ENCODE measurements around the gene TSPAN3.

Gene TSPAN3

DNA sequence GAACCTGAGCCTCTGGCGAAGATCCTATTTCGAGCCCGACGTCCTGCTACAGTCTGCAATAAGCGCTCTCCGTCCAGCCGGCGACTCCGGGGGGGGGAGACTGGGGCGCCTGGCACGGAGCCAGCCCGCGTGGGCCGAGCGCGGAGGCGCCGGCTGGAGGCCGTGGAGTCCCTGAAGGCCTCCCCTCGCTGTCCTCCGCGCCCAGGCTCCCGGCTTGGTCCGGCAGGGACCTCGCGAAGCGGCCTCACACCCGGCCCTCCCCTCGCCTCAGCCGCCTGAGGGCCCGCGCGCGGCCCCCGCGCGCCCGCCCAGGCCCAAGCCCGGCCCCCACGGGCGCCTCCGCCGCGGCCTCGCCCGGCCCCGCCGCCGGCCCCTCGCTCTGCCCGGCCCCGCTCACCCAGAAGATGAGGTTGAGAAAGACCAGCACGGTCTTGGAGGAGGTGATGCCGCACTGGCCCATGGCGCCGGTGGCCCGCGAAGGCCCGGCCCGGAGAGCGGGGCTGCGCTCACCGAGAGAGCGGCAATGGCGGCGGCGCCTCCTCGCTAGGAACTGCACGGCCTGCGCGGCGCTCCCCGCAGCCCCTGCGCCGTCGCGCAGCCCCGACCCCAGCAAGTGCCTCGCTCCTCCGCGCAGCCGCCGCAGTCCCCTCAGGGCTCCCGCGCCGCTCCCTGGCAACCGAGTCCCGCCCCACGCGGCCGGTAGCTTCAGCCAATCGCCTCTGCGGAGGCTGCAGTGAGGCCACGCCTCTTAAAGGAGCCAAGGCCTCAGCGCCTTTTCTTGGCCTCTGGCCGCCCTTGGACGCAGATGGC is at the start of gene TSPAN3:
Gene TSPAN3, minus strand, starts transcription at position 615 of the 810 bp plus-strand sequence. Its CDS starts 155 bp downstream, at position 460.
- Mint-ChIP-seq H3K27me3 (no peaks in the 10 kb centered on the region), H3K9me3 (no peaks in the 10 kb centered on the region), H3K27ac (peak within 1 kb of the TSS; percentile 85), H3K4me1 (ENCODE audit: low read depth) (peaks cover 46% of the 10 kb centered on the region), H3K36me3 (ENCODE audit: low read depth) (peaks cover 14% of the 10 kb centered on the region), H3K4me3 (peak within 1 kb of the TSS; percentile 85)

DNA sequence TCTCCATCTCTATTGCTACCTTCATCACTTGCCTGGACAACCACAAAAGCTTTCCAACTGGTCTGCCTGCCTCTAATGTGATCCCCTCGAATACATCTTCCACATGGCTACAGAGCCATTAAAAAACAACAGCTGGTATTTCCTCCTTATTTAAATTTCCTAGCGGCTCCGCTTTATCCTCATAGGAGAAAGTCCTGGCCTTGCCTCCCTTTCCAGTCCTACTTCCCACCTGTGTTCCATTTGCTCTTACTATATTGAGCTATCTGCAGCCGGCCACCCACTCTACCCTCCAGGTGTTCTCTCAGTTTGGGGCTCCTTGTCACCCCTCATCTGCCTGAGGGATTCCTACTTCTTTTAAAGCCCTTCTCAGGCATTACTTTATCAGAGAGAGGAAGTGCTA is 49.7 kb upstream of the TSPAN3 start:
- Mint-ChIP-seq H3K4me1 (ENCODE audit: low read depth) (peaks cover 32% of the 10 kb centered on the region), H3K27ac (no peak overlapping the region), H3K4me3 (no peak overlapping the region), H3K36me3 (ENCODE audit: low read depth) (no peaks in the 10 kb centered on the region), H3K27me3 (no peaks in the 10 kb centered on the region), H3K9me3 (no peaks in the 10 kb centered on the region)

DNA sequence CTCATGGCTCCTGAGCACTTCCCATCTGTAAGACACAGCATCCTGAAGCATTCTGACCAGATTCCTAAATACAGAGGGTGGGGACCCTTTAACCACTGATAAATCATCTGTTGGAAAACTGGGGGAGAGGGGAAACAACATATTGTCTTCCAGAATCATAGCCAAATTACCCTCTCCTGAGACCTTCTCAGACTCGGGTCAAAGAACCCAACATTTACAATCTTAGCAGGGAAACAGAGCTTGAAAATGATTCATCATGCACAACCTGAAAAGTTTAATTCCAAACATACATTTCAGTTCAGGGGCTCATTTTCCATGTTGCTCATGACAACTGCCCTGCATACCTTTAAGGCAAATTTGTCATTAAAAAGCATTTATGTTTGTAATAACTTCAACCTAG is 48.5 kb upstream of the TSPAN3 start:
- no peaks in the 10 kb centered on the region for H3K27me3 Mint-ChIP-seq
- H3K4me1 Mint-ChIP-seq (ENCODE audit: low read depth) = peaks cover 30% of the 10 kb centered on the region
- H3K9me3 Mint-ChIP-seq = no peaks in the 10 kb centered on the region
- H3K4me3 Mint-ChIP-seq = no peak overlapping the region
- peaks cover 5% of the 10 kb centered on the region for H3K36me3 Mint-ChIP-seq (ENCODE audit: low read depth)
- no peak overlapping the region for H3K27ac Mint-ChIP-seq

DNA sequence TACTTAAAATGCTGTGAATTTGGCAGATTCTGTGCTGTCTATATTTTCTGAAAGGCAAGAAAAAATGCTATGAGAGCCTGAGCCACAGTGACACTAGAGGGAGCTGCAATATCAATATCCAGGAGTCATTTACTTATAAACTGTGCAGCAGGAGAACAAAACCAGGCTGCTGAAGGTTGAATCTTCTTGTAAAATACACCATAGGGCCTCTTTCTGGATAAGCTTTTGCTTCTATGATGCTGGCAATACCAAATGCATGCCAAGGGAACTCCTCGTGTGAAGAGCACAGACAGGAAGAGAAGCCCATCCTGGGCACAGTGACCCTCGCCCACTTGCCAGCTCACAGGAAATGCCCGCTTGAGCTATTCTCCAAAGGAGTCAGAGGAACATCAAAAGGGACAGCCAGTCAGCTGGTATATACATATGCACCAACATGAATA is 48.0 kb upstream of the TSPAN3 start:
- Mint-ChIP-seq H3K36me3 (ENCODE audit: low read depth) (peaks cover 11% of the 10 kb centered on the region), H3K4me1 (ENCODE audit: low read depth) (peaks cover 25% of the 10 kb centered on the region), H3K27me3 (no peaks in the 10 kb centered on the region), H3K27ac (no peak overlapping the region), H3K9me3 (no peaks in the 10 kb centered on the region), H3K4me3 (no peak overlapping the region)

DNA sequence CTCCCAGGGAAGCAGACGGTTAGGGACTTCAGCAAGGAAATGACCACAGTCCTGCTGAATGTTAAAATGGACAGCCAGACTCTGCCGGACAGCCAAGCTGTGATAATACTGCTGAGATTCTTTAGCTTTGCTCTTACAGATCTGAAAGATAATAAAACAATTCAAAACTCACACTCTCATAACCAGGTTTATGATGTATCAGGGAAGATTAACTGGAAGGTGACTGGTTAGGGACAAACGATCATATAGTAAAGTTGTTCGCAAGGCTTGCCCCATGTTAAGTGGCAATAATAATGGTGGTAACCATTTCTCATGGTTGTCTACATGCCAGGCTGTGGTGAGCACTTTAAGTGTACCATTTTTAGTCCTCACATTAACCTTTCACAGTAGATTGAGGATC is 44.3 kb upstream of the TSPAN3 start:
- no peak overlapping the region for H3K27ac Mint-ChIP-seq
- H3K4me1 Mint-ChIP-seq (ENCODE audit: low read depth) = peaks cover 10% of the 10 kb centered on the region
- no peaks in the 10 kb centered on the region for H3K27me3 Mint-ChIP-seq
- H3K4me3 Mint-ChIP-seq = no peak overlapping the region
- H3K36me3 Mint-ChIP-seq (ENCODE audit: low read depth) = peaks cover 23% of the 10 kb centered on the region
- no peaks in the 10 kb centered on the region for H3K9me3 Mint-ChIP-seq

DNA sequence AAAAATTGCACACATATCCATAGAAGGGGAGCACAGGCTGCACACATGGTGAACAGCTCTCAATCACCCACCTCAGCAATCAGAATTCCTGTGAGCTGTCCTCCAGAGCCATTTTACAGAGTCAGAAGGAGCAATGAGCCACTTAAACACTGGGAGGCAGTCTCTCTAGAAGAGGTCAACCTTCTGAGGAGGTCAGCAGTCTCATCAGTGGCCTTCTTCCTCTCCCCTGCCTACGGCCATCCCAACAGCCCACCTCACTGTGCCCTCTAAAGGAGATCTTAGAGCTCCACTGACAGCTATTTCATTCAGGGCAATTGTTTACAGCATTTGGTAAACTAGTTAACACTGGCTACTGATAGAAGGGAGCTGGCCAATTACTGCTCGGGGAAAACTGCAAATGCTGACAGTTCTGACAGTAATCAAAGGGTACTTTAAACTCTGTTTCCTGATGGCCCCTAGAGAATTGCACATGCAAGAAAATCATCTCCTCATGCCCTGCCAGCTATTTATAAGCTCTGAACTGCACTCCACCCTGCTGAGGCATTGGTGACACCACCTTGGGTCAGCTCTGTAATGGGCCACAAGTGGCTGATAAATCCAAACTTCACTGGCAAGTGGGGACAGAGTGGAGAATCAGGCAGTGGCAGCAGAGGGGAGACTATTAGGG is 42.1 kb upstream of the TSPAN3 start:
- Mint-ChIP-seq H3K27ac (no peak overlapping the region), H3K9me3 (no peaks in the 10 kb centered on the region), H3K36me3 (ENCODE audit: low read depth) (peaks cover 23% of the 10 kb centered on the region), H3K4me1 (ENCODE audit: low read depth) (no peaks in the 10 kb centered on the region), H3K4me3 (no peak overlapping the region), H3K27me3 (no peaks in the 10 kb centered on the region)

DNA sequence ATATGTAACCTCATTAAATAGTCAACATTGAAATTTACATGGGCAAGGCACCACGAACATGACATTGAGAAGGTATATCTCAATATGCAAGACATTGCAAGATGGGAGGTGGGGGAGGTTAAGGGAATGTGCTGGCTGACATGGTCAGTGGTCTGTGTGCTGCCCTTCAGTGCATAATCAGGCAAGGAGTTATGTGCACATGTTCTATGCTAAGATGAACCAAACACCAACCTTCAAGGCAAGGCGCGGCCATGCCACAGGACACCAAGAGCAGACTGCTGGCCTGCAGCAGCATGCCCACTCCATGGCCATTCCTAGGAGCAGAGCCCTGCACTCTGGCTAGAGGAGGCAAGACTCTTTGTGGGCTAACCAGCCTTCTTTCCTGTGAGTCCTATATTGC is 40.9 kb upstream of the TSPAN3 start:
- H3K27ac Mint-ChIP-seq = no peak overlapping the region
- no peak overlapping the region for H3K4me3 Mint-ChIP-seq
- no peaks in the 10 kb centered on the region for H3K27me3 Mint-ChIP-seq
- peaks cover 23% of the 10 kb centered on the region for H3K36me3 Mint-ChIP-seq (ENCODE audit: low read depth)
- H3K9me3 Mint-ChIP-seq = no peaks in the 10 kb centered on the region
- no peaks in the 10 kb centered on the region for H3K4me1 Mint-ChIP-seq (ENCODE audit: low read depth)

DNA sequence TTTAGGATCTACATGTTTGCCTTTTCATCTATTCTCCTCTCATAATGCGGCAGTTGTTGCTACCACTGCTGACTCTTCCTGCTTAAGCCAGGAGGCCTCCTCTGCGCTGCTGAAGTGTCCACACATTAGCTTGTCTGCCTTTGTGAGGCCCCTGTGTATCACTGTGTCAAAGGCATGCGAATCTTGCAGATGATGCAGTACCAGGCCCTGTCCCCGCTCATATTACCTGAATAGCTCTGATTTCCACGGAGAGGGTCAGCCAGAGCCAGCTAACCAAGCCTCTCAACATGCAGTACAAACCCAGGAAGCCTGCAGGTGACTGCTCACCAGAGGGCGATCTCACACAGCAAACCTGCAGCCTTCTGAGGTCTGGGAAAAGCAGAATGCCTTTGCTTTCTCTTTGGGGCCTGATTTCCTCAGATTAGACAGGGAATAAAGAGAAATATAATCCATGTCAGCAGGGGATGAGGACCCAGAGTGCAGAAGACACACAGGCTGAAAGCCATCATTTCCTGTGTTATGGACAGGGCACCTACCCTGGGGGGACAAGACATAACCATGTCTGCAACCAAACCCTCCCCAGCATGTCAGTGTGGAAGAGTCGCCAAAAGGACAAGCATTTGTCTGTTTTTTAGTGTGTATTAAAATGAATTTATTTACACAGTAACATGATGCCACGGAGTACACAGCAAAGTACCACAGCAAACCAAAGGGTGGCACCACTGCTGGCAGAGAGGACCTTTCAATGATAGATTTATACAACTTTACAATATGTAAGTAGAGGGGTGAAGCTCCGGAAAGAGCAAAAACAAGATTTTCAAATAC is 36.8 kb upstream of the TSPAN3 start:
- Mint-ChIP-seq H3K4me1 (ENCODE audit: low read depth) (no peaks in the 10 kb centered on the region), H3K36me3 (ENCODE audit: low read depth) (peaks cover 6% of the 10 kb centered on the region), H3K27me3 (no peaks in the 10 kb centered on the region), H3K9me3 (no peaks in the 10 kb centered on the region), H3K27ac (no peak overlapping the region), H3K4me3 (no peak overlapping the region)

DNA sequence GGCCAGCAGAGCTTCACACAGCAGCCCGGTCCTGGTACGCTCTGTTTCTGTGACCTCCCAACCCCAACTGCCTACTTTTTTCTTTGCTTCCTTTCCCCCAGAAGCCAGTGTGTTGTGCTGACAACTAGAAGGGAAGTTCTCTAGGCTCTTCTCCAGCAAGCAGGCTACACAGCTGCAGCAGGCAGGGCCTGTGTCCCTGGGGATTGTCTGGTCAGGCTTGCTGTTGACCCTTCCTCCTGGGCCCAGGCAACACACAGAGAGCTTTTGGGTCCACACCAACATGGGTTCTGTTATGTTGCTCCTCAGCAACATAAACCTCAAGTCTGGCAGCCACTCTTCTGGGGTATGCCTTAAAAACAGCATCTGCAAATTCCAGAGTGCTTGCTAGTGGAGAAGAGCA is 36.2 kb upstream of the TSPAN3 start:
- Mint-ChIP-seq H3K4me3 (no peak overlapping the region), H3K27ac (no peak overlapping the region), H3K27me3 (no peaks in the 10 kb centered on the region)

DNA sequence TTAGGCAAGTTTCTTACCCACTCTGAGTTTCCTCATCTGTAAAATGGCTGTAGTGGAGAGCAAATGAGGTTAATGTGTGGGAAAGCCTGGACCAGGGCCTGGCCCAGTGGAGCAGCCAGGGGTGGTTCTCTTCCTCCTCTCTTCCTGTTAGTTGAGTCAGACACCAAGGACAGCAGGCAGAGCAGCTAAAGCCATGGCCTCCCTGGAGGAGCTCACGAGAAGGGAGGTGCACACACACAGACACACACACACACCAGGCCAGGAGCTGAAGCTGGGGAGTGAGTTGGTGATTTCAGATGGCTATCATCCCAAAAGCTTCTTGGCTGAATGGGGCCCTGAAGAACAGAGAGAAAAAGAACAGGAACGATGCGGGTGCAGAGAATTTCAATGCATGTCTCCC is 33.2 kb upstream of the TSPAN3 start:
- Mint-ChIP-seq H3K36me3 (ENCODE audit: low read depth) (no peaks in the 10 kb centered on the region), H3K4me3 (no peak overlapping the region), H3K27me3 (no peaks in the 10 kb centered on the region), H3K27ac (no peak overlapping the region), H3K4me1 (ENCODE audit: low read depth) (no peaks in the 10 kb centered on the region), H3K9me3 (no peaks in the 10 kb centered on the region)

More for the DNA sequence above, 36.2 kb upstream of the TSPAN3 start:
- H3K36me3 Mint-ChIP-seq (ENCODE audit: low read depth) = peaks cover 6% of the 10 kb centered on the region
- H3K4me1 Mint-ChIP-seq (ENCODE audit: low read depth) = no peaks in the 10 kb centered on the region
- H3K9me3 Mint-ChIP-seq = no peaks in the 10 kb centered on the region

DNA sequence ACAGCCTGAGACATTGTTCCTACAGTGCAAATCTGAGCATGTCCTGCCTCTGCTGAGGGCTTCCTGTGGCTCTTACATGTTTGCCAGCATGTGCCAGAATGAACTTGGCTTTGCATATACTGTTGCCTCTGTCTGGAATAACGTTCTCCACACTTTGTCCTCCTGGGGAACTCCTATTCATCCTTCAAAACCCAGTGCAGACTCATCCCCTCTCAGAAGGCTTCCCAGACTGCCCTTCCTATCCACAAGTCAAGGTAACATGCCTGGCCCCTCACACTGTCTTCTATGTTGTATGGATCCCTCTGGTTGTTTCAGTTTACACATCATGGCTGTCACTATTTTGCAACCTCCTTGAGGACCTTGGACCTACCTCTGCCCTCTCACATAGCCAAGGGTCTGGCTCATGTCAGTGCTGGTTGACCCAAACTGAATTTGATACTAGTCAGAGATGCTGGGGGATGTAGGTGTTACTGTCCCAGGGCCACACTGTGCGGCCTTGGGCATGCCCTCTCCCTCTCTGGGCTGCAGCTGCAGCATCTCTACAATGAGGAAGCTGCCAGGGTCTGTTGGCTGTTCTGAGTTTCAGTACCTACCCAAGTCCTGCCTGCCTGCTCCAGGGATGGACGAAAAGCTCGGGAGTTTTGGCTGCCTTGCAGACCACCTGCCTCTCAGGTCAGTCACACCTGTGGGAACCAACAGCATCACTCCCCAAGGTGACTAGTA is 29.0 kb upstream of the TSPAN3 start:
- no peaks in the 10 kb centered on the region for H3K36me3 Mint-ChIP-seq (ENCODE audit: low read depth)
- H3K9me3 Mint-ChIP-seq = no peaks in the 10 kb centered on the region
- no peak overlapping the region for H3K4me3 Mint-ChIP-seq
- H3K27ac Mint-ChIP-seq = no peak overlapping the region
- H3K27me3 Mint-ChIP-seq = no peaks in the 10 kb centered on the region
- no peaks in the 10 kb centered on the region for H3K4me1 Mint-ChIP-seq (ENCODE audit: low read depth)

DNA sequence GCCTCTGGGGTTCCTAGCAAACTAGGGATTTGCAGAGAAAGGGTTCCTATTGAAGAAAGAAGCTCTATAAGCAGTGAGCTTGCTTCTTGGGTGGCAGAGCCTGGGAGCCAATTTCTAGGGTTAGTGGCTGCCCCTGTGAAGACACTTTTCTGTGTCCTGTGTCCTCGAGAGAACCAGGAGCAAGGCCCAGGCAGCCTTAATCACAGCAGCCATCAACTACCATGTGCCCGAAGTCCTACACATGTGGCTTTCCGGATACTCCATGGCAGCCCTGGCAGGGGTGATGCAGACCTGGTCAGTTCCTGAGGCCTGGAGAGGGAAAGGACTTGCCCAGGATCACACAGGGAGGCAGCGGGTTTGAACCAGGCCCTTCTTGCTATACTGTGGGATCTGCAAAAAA is 27.7 kb upstream of the TSPAN3 start:
- H3K9me3 Mint-ChIP-seq = no peaks in the 10 kb centered on the region
- no peaks in the 10 kb centered on the region for H3K36me3 Mint-ChIP-seq (ENCODE audit: low read depth)
- no peak overlapping the region for H3K27ac Mint-ChIP-seq
- no peaks in the 10 kb centered on the region for H3K4me1 Mint-ChIP-seq (ENCODE audit: low read depth)
- no peak overlapping the region for H3K4me3 Mint-ChIP-seq
- H3K27me3 Mint-ChIP-seq = no peaks in the 10 kb centered on the region

DNA sequence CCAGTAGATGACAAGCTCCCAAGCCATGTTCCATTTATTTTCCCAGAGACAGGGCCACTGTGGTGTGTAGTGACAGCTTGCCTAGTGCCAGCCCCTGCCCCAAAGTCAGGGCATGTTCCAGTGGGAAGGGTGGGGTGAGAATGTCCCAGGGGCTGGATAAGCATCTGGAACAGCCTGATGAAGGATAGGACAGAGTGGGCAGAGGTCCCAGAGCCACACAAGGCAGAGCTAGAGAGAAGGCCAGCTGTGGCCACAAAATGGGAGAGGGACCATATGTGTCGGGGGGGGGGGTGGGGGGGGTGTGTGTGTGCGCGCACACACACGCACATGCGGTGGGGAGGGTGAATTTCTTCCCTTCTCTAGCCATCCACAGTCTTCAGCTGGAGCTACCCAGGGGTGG is 27.0 kb upstream of the TSPAN3 start:
- H3K4me3 Mint-ChIP-seq = no peak overlapping the region
- no peaks in the 10 kb centered on the region for H3K36me3 Mint-ChIP-seq (ENCODE audit: low read depth)
- no peaks in the 10 kb centered on the region for H3K27me3 Mint-ChIP-seq
- no peak overlapping the region for H3K27ac Mint-ChIP-seq
- H3K4me1 Mint-ChIP-seq (ENCODE audit: low read depth) = no peaks in the 10 kb centered on the region
- no peaks in the 10 kb centered on the region for H3K9me3 Mint-ChIP-seq

DNA sequence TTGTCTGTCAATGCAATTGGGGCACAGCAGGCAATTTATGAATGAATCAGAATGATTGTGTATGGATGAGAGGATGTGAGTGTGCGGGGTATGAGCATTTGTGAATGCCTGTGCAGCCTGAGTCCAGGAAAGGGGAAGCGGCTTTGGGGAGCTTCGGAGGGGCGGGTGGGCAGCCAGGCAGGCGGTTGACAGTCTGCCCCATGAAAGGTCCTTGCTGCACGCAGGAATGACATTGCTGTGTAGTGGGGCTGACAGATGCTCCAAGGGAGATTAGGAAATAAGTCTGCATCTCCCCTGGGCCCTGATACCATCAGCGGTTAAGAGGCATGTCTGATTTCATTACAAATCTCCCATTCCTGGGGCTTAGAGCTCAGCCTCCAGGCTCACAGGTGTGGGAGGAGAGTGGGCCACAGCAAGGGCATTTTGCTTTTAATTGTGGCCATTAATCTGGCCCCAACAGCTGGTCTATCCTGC is 26.4 kb upstream of the TSPAN3 start:
- Mint-ChIP-seq H3K4me3 (no peak overlapping the region), H3K4me1 (ENCODE audit: low read depth) (no peaks in the 10 kb centered on the region)

More for the DNA sequence above, 26.4 kb upstream of the TSPAN3 start:
- Mint-ChIP-seq H3K9me3 (no peaks in the 10 kb centered on the region), H3K27ac (no peak overlapping the region), H3K36me3 (ENCODE audit: low read depth) (no peaks in the 10 kb centered on the region), H3K27me3 (no peaks in the 10 kb centered on the region)

Measured in stimulated activated naive CD8-positive, alpha-beta T cell treated with anti-CD3 and anti-CD28 coated beads, Interleukin-15, Interleukin-2, amounts not matched to agents 100 ng/mL and 50 ng/mL, for 24 hours (primary cell).